K562 (cell line): ENCODE results near the gene PRKACA. TPM values are rescaled to one million over a fixed set of nuclear protein-coding genes. Genes with fewer than 3 reads are reported as not detected.

Experiments
- BCOR ChIP-seq: fragments of 450-650 bp; IDR thresholded peaks from 2 replicates; pipeline ENCODE4 v1.6.1; 2016
- CHD4 ChIP-seq: fragments of 200-600 bp; sonication (generic); IDR thresholded peaks from 3 replicates; pipeline ENCODE4 v1.6.1; 2012; ENCODE audit warnings: low read depth, mild to moderate bottlenecking, mixed read lengths, low read length, inconsistent platforms; ENCODE audit not compliant: insufficient read depth, insufficient replicate concordance, poor library complexity, severe bottlenecking
- KAT2B ChIP-seq: IDR thresholded peaks from one replicate; pipeline ENCODE4 v1.6.1; 2012; ENCODE audit warnings: low read depth, mild to moderate bottlenecking, control low read depth, inconsistent platforms, low read length, moderate library complexity
- PRMT5 ChIP-seq: sonication (generic); formaldehyde crosslinking; IDR thresholded peaks from 2 replicates; pipeline ENCODE4 v1.5.0; 2020; ENCODE audit warnings: missing genetic modification reagents
- RFX7 ChIP-seq: fragments of 250-450 bp; sonication (Bioruptor Pico); IDR thresholded peaks from 2 replicates; pipeline ENCODE4 v1.5.1; 2021; ENCODE audit warnings: mild to moderate bottlenecking
- RUNX1 ChIP-seq: sonication (generic); IDR thresholded peaks from 2 replicates; pipeline ENCODE4 v1.6.1; 2016; ENCODE audit warnings: antibody characterized with exemption, low read depth
- SAFB2 ChIP-seq: fragments of 200-400 bp; formaldehyde crosslinking; IDR thresholded peaks from 2 replicates; pipeline ENCODE4 v1.6.1; 2018; ENCODE audit warnings: borderline replicate concordance, low read length, low read depth, moderate library complexity; ENCODE audit not compliant: severe bottlenecking
- SIN3A ChIP-seq, 2 experiments: fragments of 150-350 bp in 1 of 2; IDR thresholded peaks; 2 replicates each; pipeline ENCODE4 v1.6.1; 2011 to 2016; ENCODE audit warnings: borderline replicate concordance in 2 of 2, low read depth in 2 of 2, low read length in 2 of 2, mild to moderate bottlenecking in 2 of 2, moderate library complexity in 2 of 2; ENCODE audit not compliant: control insufficient read depth in 1 of 2
- SREBF1 ChIP-seq: fragments of 150-350 bp; IDR thresholded peaks from 2 replicates; pipeline ENCODE4 v1.6.1; 2014; ENCODE audit warnings: antibody characterized with exemption, low read depth, low read length, borderline replicate concordance
- TBP ChIP-seq: optimal IDR thresholded peaks from 2 replicates; pipeline ENCODE3; 2011; ENCODE audit warnings: low read depth, low read length, improper control_type of control experiment
- TCFL5 ChIP-seq: fragments of 250-450 bp; sonication (Bioruptor Pico); conservative IDR thresholded peaks from 2 replicates; pipeline ENCODE4 v1.6.1; 2021; ENCODE audit warnings: mild to moderate bottlenecking, moderate library complexity, matching md5 sums
- ZNF174 ChIP-seq: fragments of 250-450 bp; sonication (Bioruptor Pico); IDR thresholded peaks from 2 replicates; pipeline ENCODE4 v1.4.0; 2020; ENCODE audit warnings: mild to moderate bottlenecking
- ZNF24 ChIP-seq: fragments of 450-650 bp; IDR thresholded peaks from 2 replicates; pipeline ENCODE4 v1.6.1; 2016
- polyA plus RNA-seq, 8 experiments: library from polyadenylated mRNA; depleted of rRNA in 4 of 8; stranded (reverse) in 5 of 8; unstranded in 3 of 8; fragments of >200 nt; fragmentation: Nextera tagmentation in 2 of 8; fragmentation: Illumina TruSeq in 1 of 8; extraction: Ambion mirVana in 2 of 8; extraction: Trizol in 1 of 8; gene quantifications; 2 replicates each; pipeline versions ENCODE4 v1.2.1 to v1.2.3, GENCODE V29; 2011 to 2014; ENCODE audit warnings: inconsistent platforms in 1 of 8, missing spikeins in 1 of 8
- total RNA-seq, 7 experiments: library from RNA; depleted of rRNA in 6 of 7; stranded (reverse); fragments of >200 nt in 6 of 7; fragmentation: Illumina TruSeq in 2 of 7; extraction: Trizol in 2 of 7; gene quantifications; 2 replicates each; pipeline versions ENCODE4 v1.2.1 to v1.2.3, GENCODE V29; 2011 to 2021; ENCODE audit warnings: low replicate concordance in 1 of 7
- TF ChIP-seq, protein P1 (sequence below): fragments of 450-650 bp; formaldehyde crosslinking; IDR thresholded peaks from 2 replicates; pipeline ENCODE4 v1.4.0; 2020; ENCODE audit warnings: mild to moderate bottlenecking, mixed read lengths
- TF ChIP-seq, protein P2 (sequence below): fragments of 450-650 bp; formaldehyde crosslinking; IDR thresholded peaks from 2 replicates; pipeline ENCODE4 v1.4.0; 2020; ENCODE audit warnings: mild to moderate bottlenecking, moderate library complexity
- TF ChIP-seq, protein P3 (sequence below): fragments of 250-450 bp; sonication (Bioruptor Pico); IDR thresholded peaks from 2 replicates; pipeline ENCODE4 v1.4.0; 2020
- TF ChIP-seq, protein P4 (sequence below): fragments of 450-650 bp; IDR thresholded peaks from 2 replicates; pipeline ENCODE4 v1.7.1; 2018; ENCODE audit warnings: mild to moderate bottlenecking, low read depth; ENCODE audit not compliant: partially characterized antibody

PRKACA gene
- total and polyA plus RNA-seq, 9 of the 15 experiments (the other 6 are each of a cell fraction or from before 2014, with no cell fraction given), result 1.2 to 63.1 (median 13.0) TPM

- TF ChIP-seq, protein P1, sequence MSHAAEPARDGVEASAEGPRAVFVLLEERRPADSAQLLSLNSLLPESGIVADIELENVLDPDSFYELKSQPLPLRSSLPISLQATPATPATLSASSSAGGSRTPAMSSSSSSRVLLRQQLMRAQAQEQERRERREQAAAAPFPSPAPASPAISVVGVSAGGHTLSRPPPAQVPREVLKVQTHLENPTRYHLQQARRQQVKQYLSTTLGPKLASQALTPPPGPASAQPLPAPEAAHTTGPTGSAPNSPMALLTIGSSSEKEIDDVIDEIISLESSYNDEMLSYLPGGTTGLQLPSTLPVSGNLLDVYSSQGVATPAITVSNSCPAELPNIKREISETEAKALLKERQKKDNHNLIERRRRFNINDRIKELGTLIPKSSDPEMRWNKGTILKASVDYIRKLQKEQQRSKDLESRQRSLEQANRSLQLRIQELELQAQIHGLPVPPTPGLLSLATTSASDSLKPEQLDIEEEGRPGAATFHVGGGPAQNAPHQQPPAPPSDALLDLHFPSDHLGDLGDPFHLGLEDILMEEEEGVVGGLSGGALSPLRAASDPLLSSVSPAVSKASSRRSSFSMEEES (CRISPR knock-in tag), result no peak
- TF ChIP-seq RFX7 (no peak), SREBF1 (no peak), RUNX1 (no peak), TCFL5 (CRISPR knock-in tag) (no peak), BCOR (no peak), ZNF174 (CRISPR knock-in tag) (no peak), TBP (no peak), ZNF24 (peak; percentile 92), SIN3A (IDR thresholded peaks at IDR 0.05; ENCODE audit: borderline replicate concordance in 2 of 2, control insufficient read depth in 1 of 2, low read depth in 2 of 2, low read length in 2 of 2) (peak in 1 of 2 experiments; percentile 41; a peak in 2 of 4 replicates), PRMT5 (CRISPR knock-in tag) (no peak), KAT2B (no peak), CHD4 (no peak), SAFB2 (no peak)
- TF ChIP-seq, protein P2, sequence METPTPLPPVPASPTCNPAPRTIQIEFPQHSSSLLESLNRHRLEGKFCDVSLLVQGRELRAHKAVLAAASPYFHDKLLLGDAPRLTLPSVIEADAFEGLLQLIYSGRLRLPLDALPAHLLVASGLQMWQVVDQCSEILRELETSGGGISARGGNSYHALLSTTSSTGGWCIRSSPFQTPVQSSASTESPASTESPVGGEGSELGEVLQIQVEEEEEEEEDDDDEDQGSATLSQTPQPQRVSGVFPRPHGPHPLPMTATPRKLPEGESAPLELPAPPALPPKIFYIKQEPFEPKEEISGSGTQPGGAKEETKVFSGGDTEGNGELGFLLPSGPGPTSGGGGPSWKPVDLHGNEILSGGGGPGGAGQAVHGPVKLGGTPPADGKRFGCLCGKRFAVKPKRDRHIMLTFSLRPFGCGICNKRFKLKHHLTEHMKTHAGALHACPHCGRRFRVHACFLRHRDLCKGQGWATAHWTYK (CRISPR knock-in tag), result no peak
- TF ChIP-seq, protein P3, sequence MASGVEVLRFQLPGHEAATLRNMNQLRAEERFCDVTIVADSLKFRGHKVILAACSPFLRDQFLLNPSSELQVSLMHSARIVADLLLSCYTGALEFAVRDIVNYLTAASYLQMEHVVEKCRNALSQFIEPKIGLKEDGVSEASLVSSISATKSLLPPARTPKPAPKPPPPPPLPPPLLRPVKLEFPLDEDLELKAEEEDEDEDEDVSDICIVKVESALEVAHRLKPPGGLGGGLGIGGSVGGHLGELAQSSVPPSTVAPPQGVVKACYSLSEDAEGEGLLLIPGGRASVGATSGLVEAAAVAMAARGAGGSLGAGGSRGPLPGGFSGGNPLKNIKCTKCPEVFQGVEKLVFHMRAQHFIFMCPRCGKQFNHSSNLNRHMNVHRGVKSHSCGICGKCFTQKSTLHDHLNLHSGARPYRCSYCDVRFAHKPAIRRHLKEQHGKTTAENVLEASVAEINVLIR (CRISPR knock-in tag), result no peak
- TF ChIP-seq, protein P4, sequence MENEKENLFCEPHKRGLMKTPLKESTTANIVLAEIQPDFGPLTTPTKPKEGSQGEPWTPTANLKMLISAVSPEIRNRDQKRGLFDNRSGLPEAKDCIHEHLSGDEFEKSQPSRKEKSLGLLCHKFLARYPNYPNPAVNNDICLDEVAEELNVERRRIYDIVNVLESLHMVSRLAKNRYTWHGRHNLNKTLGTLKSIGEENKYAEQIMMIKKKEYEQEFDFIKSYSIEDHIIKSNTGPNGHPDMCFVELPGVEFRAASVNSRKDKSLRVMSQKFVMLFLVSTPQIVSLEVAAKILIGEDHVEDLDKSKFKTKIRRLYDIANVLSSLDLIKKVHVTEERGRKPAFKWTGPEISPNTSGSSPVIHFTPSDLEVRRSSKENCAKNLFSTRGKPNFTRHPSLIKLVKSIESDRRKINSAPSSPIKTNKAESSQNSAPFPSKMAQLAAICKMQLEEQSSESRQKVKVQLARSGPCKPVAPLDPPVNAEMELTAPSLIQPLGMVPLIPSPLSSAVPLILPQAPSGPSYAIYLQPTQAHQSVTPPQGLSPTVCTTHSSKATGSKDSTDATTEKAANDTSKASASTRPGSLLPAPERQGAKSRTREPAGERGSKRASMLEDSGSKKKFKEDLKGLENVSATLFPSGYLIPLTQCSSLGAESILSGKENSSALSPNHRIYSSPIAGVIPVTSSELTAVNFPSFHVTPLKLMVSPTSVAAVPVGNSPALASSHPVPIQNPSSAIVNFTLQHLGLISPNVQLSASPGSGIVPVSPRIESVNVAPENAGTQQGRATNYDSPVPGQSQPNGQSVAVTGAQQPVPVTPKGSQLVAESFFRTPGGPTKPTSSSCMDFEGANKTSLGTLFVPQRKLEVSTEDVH, result no peak
Measured at GRCh38 chr19:14073261-14073924, 44.2 kb downstream of the PRKACA start (continued).
